Nucleus accumbens (tissue), 56 donors: Measurements from ENCODE around the gene ABCB10.
"Not testable (repeated sequence)": the region's sequence is repeated elsewhere in the genome, so short reads cannot be mapped to it uniquely, and the experiment has no call there.

ENCODE experiments used
- DNase-seq, 56 donors: peaks; one replicate each; lab custom pipeline; 2025; lab: John Stamatoyannopoulos, UW

Gene ABCB10

GRCh38 chr1:229539863-229540506, 18.5 kb downstream of the ABCB10 start:
- no peak for DNase-seq

GRCh38 chr1:229538945-229539344, 19.6 kb downstream of the ABCB10 start:
- no peak for DNase-seq

- no peak for DNase-seq
Measured at GRCh38 chr1:229537894-229538293, 20.6 kb downstream of the ABCB10 start.

- no peak for DNase-seq
Measured at GRCh38 chr1:229536982-229537381, 21.5 kb downstream of the ABCB10 start.

GRCh38 chr1:229535230-229535629, 23.3 kb downstream of the ABCB10 start:
- no peak for DNase-seq

GRCh38 chr1:229531326-229531725, 27.2 kb downstream of the ABCB10 start:
- DNase-seq = no peak

- DNase-seq = no peak
Measured at GRCh38 chr1:229529639-229530038, 28.9 kb downstream of the ABCB10 start.

GRCh38 chr1:229526695-229527094, 31.8 kb downstream of the ABCB10 start:
- no peak for DNase-seq

GRCh38 chr1:229523052-229523451, 35.5 kb downstream of the ABCB10 start:
- peak in 2 of 56 donors; percentile 3 to 19 for DNase-seq

- DNase-seq = peak in 45 of 56 donors; percentile 3 to 79 (median 41)
Measured at GRCh38 chr1:229514578-229515275, 43.8 kb downstream of the ABCB10 start.

- DNase-seq = not testable (repeated sequence)
Measured at GRCh38 chr1:229511625-229512024, 46.9 kb downstream of the ABCB10 start.

GRCh38 chr1:229511201-229511600, 47.3 kb downstream of the ABCB10 start:
- not testable (repeated sequence) for DNase-seq

- DNase-seq = no peak
Measured at GRCh38 chr1:229509576-229509975, 48.9 kb downstream of the ABCB10 start.

- DNase-seq = no peak
Measured at GRCh38 chr1:229508823-229509337, 49.6 kb downstream of the ABCB10 start.

- peak; percentile 36 to 99 (median 93) for DNase-seq
Measured at GRCh38 chr1:229507951-229508822, 50.3 kb downstream of the ABCB10 start, which contains the start of gene NUP133. TSS of gene NUP133 (minus strand) at chr1:229508341. CDS start at chr1:229508249, 92 bp downstream.

- no peak for DNase-seq
Measured at GRCh38 chr1:229507502-229507901, 51.0 kb downstream of the ABCB10 start.

GRCh38 chr1:229506633-229507032, 51.9 kb downstream of the ABCB10 start:
- no peak for DNase-seq

GRCh38 chr1:229495782-229496181, 62.7 kb downstream of the ABCB10 start:
- no peak for DNase-seq

- DNase-seq = no peak
Measured at GRCh38 chr1:229487181-229487580, 71.3 kb downstream of the ABCB10 start.

- DNase-seq = no peak
Measured at GRCh38 chr1:229485318-229485717, 73.2 kb downstream of the ABCB10 start.

- no peak for DNase-seq
Measured at GRCh38 chr1:229482511-229482910, 76.0 kb downstream of the ABCB10 start.
